ENCODE data around the gene RRP12. TPM values are rescaled to one million over a fixed set of nuclear protein-coding genes. Genes with fewer than 3 reads are reported as not detected.

The RRP12 gene
- polyA plus RNA-seq, 1 experiment, result 10.6 TPM

- H3K9me3 ChIP-seq (ENCODE audit: control insufficient read depth, insufficient read depth, low read length), result no peaks in the 10 kb centered on the region
- CTCF ChIA-PET, result interaction anchor here (0.9 kb wide), 1 partner anchor 10 kb away, joined by 3 read pairs; no protein-coding TSS in a partner anchor
- H3K4me3 ChIP-seq (ENCODE audit: low read depth, low read length), result no peak overlapping the region
- no peak overlapping the region for H3K27ac ChIP-seq (ENCODE audit: low read depth, low read length)
- TF ChIP-seq CTCF (IDR thresholded peaks at IDR 0.05; ENCODE audit: low read depth, low read length), result no peak
- H3K27me3 ChIP-seq (ENCODE audit: control insufficient read depth, insufficient read depth, low read length), result peaks cover 6% of the 10 kb centered on the region
- DNase-seq (ENCODE audit: low read depth, low spot score), result no peak
- POLR2A ChIA-PET, result interaction anchor here (0.7 kb wide), 1 partner anchor 35 kb away, joined by 6 read pairs; no protein-coding TSS in a partner anchor
Observed at GRCh38 chr10:97323501-97323900, 77.6 kb downstream of the RRP12 start.

GRCh38 chr10:97321804-97322190 lies 79.3 kb downstream of the RRP12 start:
- no peak for TF ChIP-seq CTCF (IDR thresholded peaks at IDR 0.05; ENCODE audit: low read depth, low read length)
- Histone ChIP-seq H3K27me3 (ENCODE audit: control insufficient read depth, insufficient read depth, low read length) (peaks cover 6% of the 10 kb centered on the region), H3K27ac (ENCODE audit: low read depth, low read length) (no peak overlapping the region), H3K4me3 (ENCODE audit: low read depth, low read length) (no peak overlapping the region), H3K9me3 (ENCODE audit: control insufficient read depth, insufficient read depth, low read length) (no peaks in the 10 kb centered on the region)
- DNase-seq (ENCODE audit: low read depth, low spot score), result no peak
- CTCF ChIA-PET, result interaction anchor here (0.7 to 1.2 kb wide), 4 partner anchors 11 to 179 kb away, joined by 3 to 9 read pairs (median 5); no protein-coding TSS in a partner anchor
- POLR2A ChIA-PET, result no interaction called here

GRCh38 chr10:97321032-97321803 lies 79.9 kb downstream of the RRP12 start:
- no peak overlapping the region for H3K27ac ChIP-seq (ENCODE audit: low read depth, low read length)
- DNase-seq (ENCODE audit: low read depth, low spot score), result no peak
- peaks cover 6% of the 10 kb centered on the region for H3K27me3 ChIP-seq (ENCODE audit: control insufficient read depth, insufficient read depth, low read length)
- H3K4me3 ChIP-seq (ENCODE audit: low read depth, low read length), result peak overlapping the region; percentile 79
- H3K9me3 ChIP-seq (ENCODE audit: control insufficient read depth, insufficient read depth, low read length), result no peaks in the 10 kb centered on the region
- CTCF ChIA-PET, result interaction anchor here (0.7 to 1.2 kb wide), 3 partner anchors 12 to 111 kb away, joined by 3 to 9 read pairs (median 6); no protein-coding TSS in a partner anchor
- no peak for TF ChIP-seq CTCF (IDR thresholded peaks at IDR 0.05; ENCODE audit: low read depth, low read length)
- POLR2A ChIA-PET, result no interaction called here

- Histone ChIP-seq H3K4me3 (ENCODE audit: low read depth, low read length) (peak overlapping the region; percentile 79), H3K27ac (ENCODE audit: low read depth, low read length) (no peak overlapping the region), H3K9me3 (ENCODE audit: control insufficient read depth, insufficient read depth, low read length) (no peaks in the 10 kb centered on the region), H3K27me3 (ENCODE audit: control insufficient read depth, insufficient read depth, low read length) (peaks cover 6% of the 10 kb centered on the region)
- TF ChIP-seq CTCF (IDR thresholded peaks at IDR 0.05; ENCODE audit: low read depth, low read length), result no peak
- CTCF ChIA-PET, result interaction anchor here (0.8 to 0.9 kb wide), 2 partner anchors 13 to 42 kb away, joined by 3 to 4 read pairs; no protein-coding TSS in a partner anchor
- POLR2A ChIA-PET, result interaction anchor here (1.1 to 2.3 kb wide), 2 partner anchors 8 to 13 kb away, joined by 4 to 18 read pairs; partner anchors contain the start of gene FRAT2
- DNase-seq (ENCODE audit: low read depth, low spot score), result no peak
Observed at GRCh38 chr10:97320480-97321031, 80.6 kb downstream of the RRP12 start.

Measured in AG04450 (cell line).